T follicular helper cell (primary cell): ENCODE measurements around the gene ZNF556.

Experiments used
- DNase-seq: peaks from one replicate; pipeline ENCODE4 v3.0.0-alpha.2; 2020; ENCODE audit warnings: low read depth

ZNF556 gene

GRCh38 chr19:2905918-2906519, 38.9 kb downstream of the ZNF556 start:
- DNase-seq = no peak

DNA sequence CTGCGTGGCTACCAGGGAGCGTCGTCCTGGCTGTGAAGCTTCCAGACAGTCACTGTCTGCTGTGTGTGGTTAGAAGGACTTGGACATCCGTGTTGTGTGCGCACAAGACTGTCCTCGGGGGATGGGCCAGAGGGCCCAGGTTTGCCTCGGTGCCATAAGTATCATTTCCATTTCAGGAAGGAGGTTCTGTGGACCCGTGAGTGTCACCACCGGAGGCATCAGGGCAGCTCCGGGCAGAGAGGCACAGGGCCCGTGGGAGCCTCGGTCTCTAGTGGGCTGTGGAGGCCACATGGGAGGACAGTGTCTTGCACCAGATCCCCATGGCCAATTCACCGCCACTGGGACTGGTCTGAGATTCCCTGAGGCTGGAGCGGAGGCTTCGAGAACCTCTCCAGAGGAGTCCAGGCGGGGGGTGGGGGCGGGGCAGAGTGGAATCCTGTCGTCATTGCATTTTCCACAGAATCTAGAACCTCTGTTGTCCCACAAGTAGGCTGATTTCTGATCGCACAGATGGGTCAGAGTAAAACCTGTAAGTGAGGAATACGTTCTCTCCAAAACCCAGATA, 39.6 kb downstream of the ZNF556 start:
- DNase-seq = no peak

DNA sequence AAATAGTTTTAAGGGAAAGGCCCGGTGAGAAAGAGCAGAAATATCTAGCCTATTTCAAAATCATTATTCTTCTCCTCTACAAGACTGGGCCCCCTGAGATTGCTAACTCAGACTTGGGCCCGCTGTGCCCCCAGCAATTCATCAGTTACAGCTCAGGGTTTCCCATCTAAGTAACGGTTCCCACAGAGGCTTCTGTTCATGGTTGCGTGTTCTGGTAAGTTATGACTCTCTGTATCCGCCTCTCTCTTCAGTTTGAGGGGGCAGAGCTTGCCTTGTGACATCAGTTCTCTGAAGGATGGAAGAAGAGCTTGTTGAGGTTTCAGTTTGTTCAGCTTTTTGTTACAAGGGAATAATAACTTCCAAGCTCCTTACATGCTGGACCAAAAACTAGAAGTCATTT, 45.2 kb downstream of the ZNF556 start:
- DNase-seq = no peak

DNA sequence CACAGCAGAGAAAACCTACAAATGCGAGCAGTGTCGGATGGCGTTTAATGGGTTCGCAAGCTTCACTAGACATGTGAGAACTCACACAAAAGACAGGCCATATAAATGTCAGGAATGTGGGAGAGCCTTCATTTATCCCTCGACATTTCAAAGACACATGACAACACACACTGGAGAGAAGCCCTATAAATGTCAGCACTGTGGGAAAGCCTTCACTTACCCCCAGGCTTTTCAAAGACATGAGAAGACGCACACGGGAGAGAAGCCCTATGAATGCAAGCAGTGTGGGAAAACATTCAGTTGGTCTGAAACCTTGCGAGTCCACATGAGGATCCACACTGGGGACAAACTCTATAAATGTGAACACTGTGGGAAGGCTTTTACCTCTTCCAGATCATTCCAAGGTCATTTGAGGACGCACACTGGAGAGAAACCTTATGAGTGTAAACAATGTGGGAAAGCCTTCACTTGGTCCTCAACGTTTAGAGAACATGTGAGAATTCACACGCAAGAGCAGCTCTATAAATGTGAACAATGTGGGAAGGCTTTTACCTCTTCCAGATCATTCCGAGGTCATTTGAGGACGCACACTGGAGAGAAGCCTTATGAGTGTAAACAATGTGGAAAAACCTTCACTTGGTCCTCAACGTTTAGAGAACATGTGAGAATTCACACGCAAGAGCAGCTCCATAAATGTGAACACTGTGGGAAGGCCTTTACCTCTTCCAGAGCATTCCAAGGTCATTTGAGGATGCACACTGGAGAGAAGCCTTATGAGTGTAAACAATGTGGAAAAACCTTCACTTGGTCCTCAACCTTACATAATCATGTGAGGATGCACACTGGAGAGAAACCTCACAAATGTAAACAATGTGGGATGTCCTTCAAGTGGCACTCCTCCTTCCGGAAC, 50.4 kb downstream of the ZNF556 start:
- no peak for DNase-seq

DNA sequence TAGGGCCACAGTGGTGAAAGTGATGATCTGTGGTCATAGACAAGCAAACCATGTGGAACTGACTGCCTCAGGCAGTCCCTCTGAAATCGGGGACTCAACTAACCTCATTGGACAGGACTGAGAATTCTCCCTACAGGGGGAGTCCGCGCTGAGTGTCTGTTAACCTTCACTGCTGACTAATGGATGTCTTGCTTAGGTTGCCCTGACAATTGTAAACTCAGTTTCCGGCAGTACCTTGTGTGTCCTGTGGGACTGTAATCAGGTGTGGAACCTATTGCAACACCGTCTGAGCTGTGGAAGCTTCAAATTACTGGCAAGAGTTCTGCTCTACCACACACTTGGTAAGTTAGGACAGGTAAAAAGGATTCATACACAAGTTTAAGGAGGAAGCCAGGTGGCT, 55.9 kb downstream of the ZNF556 start:
- no peak for DNase-seq

- no peak for DNase-seq
These were observed 56.4 kb downstream of the ZNF556 start for GRCh38 chr19:2923510-2923909.

- DNase-seq = no peak
These were observed 59.4 kb downstream of the ZNF556 start for GRCh38 chr19:2926341-2927031.

GRCh38 chr19:2927032-2927430, 59.9 kb downstream of the ZNF556 start:
- no peak for DNase-seq
